Measurements from ENCODE around the gene PLCZ1.

PLCZ1 gene

GRCh38 chr12:18684430-18684829 is 53.4 kb downstream of the PLCZ1 start:
- TF ChIP-seq CTCF (IDR thresholded peaks at IDR 0.05; ENCODE audit: insufficient read depth, low read depth, low read length, missing control alignments), result no peak
- no peak overlapping the region for H3K4me3 ChIP-seq (ENCODE audit: low read depth, low read length)
- no peak for DNase-seq (ENCODE audit: low read depth)

GRCh38 chr12:18683327-18684013 is 54.3 kb downstream of the PLCZ1 start:
- TF ChIP-seq CTCF (IDR thresholded peaks at IDR 0.05; ENCODE audit: insufficient read depth, low read depth, low read length, missing control alignments), result no peak
- no peak for DNase-seq (ENCODE audit: low read depth)

GRCh38 chr12:18681818-18682217 is 56.0 kb downstream of the PLCZ1 start:
- no peak for DNase-seq (ENCODE audit: low read depth)
- TF ChIP-seq CTCF (IDR thresholded peaks at IDR 0.05; ENCODE audit: insufficient read depth, low read depth, low read length, missing control alignments), result no peak
- H3K4me3 ChIP-seq (ENCODE audit: low read depth, low read length), result no peak overlapping the region

More at GRCh38 chr12:18683327-18684013, 54.3 kb downstream of the PLCZ1 start:
- H3K4me3 ChIP-seq (ENCODE audit: low read depth, low read length), result no peak overlapping the region

- no peak for DNase-seq (ENCODE audit: low read depth)
- TF ChIP-seq CTCF (IDR thresholded peaks at IDR 0.05; ENCODE audit: insufficient read depth, low read depth, low read length, missing control alignments), result no peak
- H3K4me3 ChIP-seq (ENCODE audit: low read depth, low read length), result no peak overlapping the region
Observed at GRCh38 chr12:18676996-18677588, 60.7 kb downstream of the PLCZ1 start.

- H3K4me3 ChIP-seq (ENCODE audit: low read depth, low read length), result no peak overlapping the region
- DNase-seq (ENCODE audit: low read depth), result no peak
Observed at GRCh38 chr12:18676141-18676540, 61.7 kb downstream of the PLCZ1 start.

GRCh38 chr12:18658829-18659228 is 79.0 kb downstream of the PLCZ1 start:
- no peak for TF ChIP-seq CTCF (IDR thresholded peaks at IDR 0.05; ENCODE audit: insufficient read depth, low read depth, low read length, missing control alignments)
- no peak for DNase-seq (ENCODE audit: low read depth)
- no peak overlapping the region for H3K4me3 ChIP-seq (ENCODE audit: low read depth, low read length)

More at GRCh38 chr12:18676141-18676540, 61.7 kb downstream of the PLCZ1 start:
- TF ChIP-seq CTCF (IDR thresholded peaks at IDR 0.05; ENCODE audit: insufficient read depth, low read depth, low read length, missing control alignments), result no peak
